Measurements from ENCODE around the gene EPHB2. TPM values are rescaled to one million over a fixed set of nuclear protein-coding genes. Genes with fewer than 3 reads are reported as not detected.

EPHB2 gene
- total and polyA plus RNA-seq, 2 donors (not counting 1 experiment from before 2014, with no cell fraction given), result 0.07 to 0.39 TPM

GRCh38 chr1:22906968-22907367 lies 196.3 kb downstream of the EPHB2 start:
- H3K27ac Mint-ChIP-seq, result no peak overlapping the region
- ATAC-seq (ENCODE audit: low read depth), result no peak
- POLR2A ChIA-PET, result no interaction called here
- no peak for DNase-seq
- Histone ChIP-seq H3K27ac (ENCODE audit: low read length in 2 of 2) (no peak overlapping the region), H3K9ac (ENCODE audit: low read length) (no peak overlapping the region), H3K79me2 (ENCODE audit: control insufficient read depth, insufficient read depth, low read length) (no peaks in the 10 kb centered on the region), H4K20me1 (ENCODE audit: control insufficient read depth, insufficient read depth, low read length, poor library complexity, severe bottlenecking) (no peaks in the 10 kb centered on the region), H2AFZ (ENCODE audit: insufficient read depth, low read depth, low read length, poor library complexity, severe bottlenecking) (no peak overlapping the region), H3K27me3 (replicated peaks in 1 of 4; ENCODE audit: control extremely low read depth in 1 of 4, control insufficient read depth in 3 of 4, insufficient read depth in 4 of 4, low read length in 3 of 4) (peaks cover 0 to 4% (median 0%) of the 10 kb centered on the region in 4 experiments), H3K4me2 (replicated peaks; ENCODE audit: low read depth, low read length, poor library complexity, severe bottlenecking) (no peak overlapping the region), H3K36me3 (replicated peaks in 1 of 2; ENCODE audit: control extremely low read depth in 1 of 2, control insufficient read depth in 1 of 2, extremely low read depth in 1 of 2, insufficient read depth in 2 of 2, low read length in 1 of 2) (no peaks in the 10 kb centered on the region), H3K4me3 (ENCODE audit: control extremely low read depth in 1 of 5, extremely low read depth in 1 of 5, insufficient read depth in 1 of 5, low read depth in 2 of 5, low read length in 4 of 5) (no peak overlapping the region), H3K9me3 (ENCODE audit: control extremely low read depth in 1 of 3, control insufficient read depth in 2 of 3, insufficient read depth in 1 of 3, low read length in 2 of 3) (no peaks in the 10 kb centered on the region), H3K4me1 (ENCODE audit: control insufficient read depth in 2 of 2, insufficient read depth in 2 of 2, low read length in 2 of 2) (no peaks in the 10 kb centered on the region)
- no peak for TF ChIP-seq CTCF (IDR thresholded peaks at IDR 0.05)
- TF ChIP-seq EZH2 (IDR thresholded peaks at IDR 0.05; ENCODE audit: borderline replicate concordance, insufficient read depth, low read depth, low read length, poor library complexity, severe bottlenecking), result no peak
- intact Hi-C loops (cut with micrococcal nuclease), result no loop called here
- whole genome bisulfite sequencing (ENCODE audit: insufficient coverage), result 43% methylated on average over 1 of the region's 2 CpGs
- H3K4me1 Mint-ChIP-seq, result no peaks in the 10 kb centered on the region
- CTCF ChIA-PET, result no interaction called here
- H3K4me3 Mint-ChIP-seq, result no peak overlapping the region
- H3K9me3 Mint-ChIP-seq (ENCODE audit: insufficient read depth), result no peaks in the 10 kb centered on the region
- peaks cover 15% of the 10 kb centered on the region for H3K27me3 Mint-ChIP-seq

GRCh38 chr1:22907528-22907927 lies 196.9 kb downstream of the EPHB2 start:
- Mint-ChIP-seq H3K27ac (no peak overlapping the region), H3K27me3 (peaks cover 11% of the 10 kb centered on the region), H3K4me1 (no peaks in the 10 kb centered on the region), H3K4me3 (no peak overlapping the region), H3K9me3 (ENCODE audit: insufficient read depth) (no peaks in the 10 kb centered on the region)
- Histone ChIP-seq H3K4me2 (replicated peaks; ENCODE audit: low read depth, low read length, poor library complexity, severe bottlenecking) (no peak overlapping the region), H3K4me1 (ENCODE audit: control insufficient read depth in 2 of 2, insufficient read depth in 2 of 2, low read length in 2 of 2) (no peaks in the 10 kb centered on the region), H3K27ac (ENCODE audit: low read length in 2 of 2) (no peak overlapping the region), H3K79me2 (ENCODE audit: control insufficient read depth, insufficient read depth, low read length) (no peaks in the 10 kb centered on the region), H3K9ac (ENCODE audit: low read length) (no peak overlapping the region), H3K36me3 (replicated peaks in 1 of 2; ENCODE audit: control extremely low read depth in 1 of 2, control insufficient read depth in 1 of 2, extremely low read depth in 1 of 2, insufficient read depth in 2 of 2, low read length in 1 of 2) (no peaks in the 10 kb centered on the region), H3K27me3 (replicated peaks in 1 of 4; ENCODE audit: control extremely low read depth in 1 of 4, control insufficient read depth in 3 of 4, insufficient read depth in 4 of 4, low read length in 3 of 4) (peaks cover 0 to 4% (median 0%) of the 10 kb centered on the region in 4 experiments), H4K20me1 (ENCODE audit: control insufficient read depth, insufficient read depth, low read length, poor library complexity, severe bottlenecking) (no peaks in the 10 kb centered on the region), H3K4me3 (ENCODE audit: control extremely low read depth in 1 of 5, extremely low read depth in 1 of 5, insufficient read depth in 1 of 5, low read depth in 2 of 5, low read length in 4 of 5) (no peak overlapping the region), H3K9me3 (ENCODE audit: control extremely low read depth in 1 of 3, control insufficient read depth in 2 of 3, insufficient read depth in 1 of 3, low read length in 2 of 3) (no peaks in the 10 kb centered on the region), H2AFZ (ENCODE audit: insufficient read depth, low read depth, low read length, poor library complexity, severe bottlenecking) (no peak overlapping the region)
- ATAC-seq (ENCODE audit: low read depth) (no peak), DNase-seq (no peak)
- ChIA-PET CTCF (no interaction called here), POLR2A (no interaction called here)
- TF ChIP-seq CTCF (IDR thresholded peaks at IDR 0.05), result no peak
- WGBS (ENCODE audit: insufficient coverage), result 29% methylated on average over 3 of the region's 3 CpGs
- intact Hi-C loops (cut with micrococcal nuclease), result no loop called here

Measured in B cell (primary cell).